HEK293 (cell line): ENCODE results near the gene SLC32A1.

Experiments used
- SETDB1 ChIP-seq: IDR thresholded peaks from one replicate; pipeline ENCODE4 v1.6.1; 2017; ENCODE audit warnings: mild to moderate bottlenecking, low read length, moderate library complexity, mixed read lengths; ENCODE audit not compliant: insufficient read length
- TF ChIP-seq, protein P1 (sequence below): fragments of 450-650 bp; formaldehyde crosslinking; IDR thresholded peaks from 2 replicates; pipeline ENCODE4 v1.5.1; 2016; ENCODE audit warnings: missing biosample characterization, missing genetic modification characterization

DNA sequence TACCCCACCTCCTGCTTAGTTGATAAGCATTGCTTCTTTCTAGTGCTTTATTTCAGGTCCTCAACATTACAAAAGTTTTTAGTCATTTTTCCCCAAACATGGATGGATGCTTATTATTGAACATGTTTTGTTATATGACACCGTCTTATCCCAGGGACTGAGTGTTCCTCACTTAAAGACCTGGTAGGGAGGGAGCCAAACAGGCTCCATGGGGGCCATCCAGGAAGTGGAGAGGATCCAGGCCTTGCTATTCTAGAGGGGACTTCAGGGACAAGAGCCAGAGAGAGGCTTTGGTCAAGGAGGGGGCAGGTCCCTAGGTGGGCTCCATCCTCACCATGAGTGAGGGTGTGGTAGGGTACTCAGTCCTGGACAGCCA, 7.4 kb downstream of the SLC32A1 start:
- TF ChIP-seq SETDB1 = no peak
- TF ChIP-seq, protein P1, sequence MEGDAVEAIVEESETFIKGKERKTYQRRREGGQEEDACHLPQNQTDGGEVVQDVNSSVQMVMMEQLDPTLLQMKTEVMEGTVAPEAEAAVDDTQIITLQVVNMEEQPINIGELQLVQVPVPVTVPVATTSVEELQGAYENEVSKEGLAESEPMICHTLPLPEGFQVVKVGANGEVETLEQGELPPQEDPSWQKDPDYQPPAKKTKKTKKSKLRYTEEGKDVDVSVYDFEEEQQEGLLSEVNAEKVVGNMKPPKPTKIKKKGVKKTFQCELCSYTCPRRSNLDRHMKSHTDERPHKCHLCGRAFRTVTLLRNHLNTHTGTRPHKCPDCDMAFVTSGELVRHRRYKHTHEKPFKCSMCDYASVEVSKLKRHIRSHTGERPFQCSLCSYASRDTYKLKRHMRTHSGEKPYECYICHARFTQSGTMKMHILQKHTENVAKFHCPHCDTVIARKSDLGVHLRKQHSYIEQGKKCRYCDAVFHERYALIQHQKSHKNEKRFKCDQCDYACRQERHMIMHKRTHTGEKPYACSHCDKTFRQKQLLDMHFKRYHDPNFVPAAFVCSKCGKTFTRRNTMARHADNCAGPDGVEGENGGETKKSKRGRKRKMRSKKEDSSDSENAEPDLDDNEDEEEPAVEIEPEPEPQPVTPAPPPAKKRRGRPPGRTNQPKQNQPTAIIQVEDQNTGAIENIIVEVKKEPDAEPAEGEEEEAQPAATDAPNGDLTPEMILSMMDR (tag by site-specific recombination) = no peak
